GM23338 (cell line): ENCODE results near the gene SDF2L1.

ENCODE experiments used
- EZH2 ChIP-seq: fragments of 200-600 bp; sonication (generic); IDR thresholded peaks from one replicate; pipeline ENCODE4 v1.8.0; 2017; ENCODE audit warnings: antibody characterized with exemption, mild to moderate bottlenecking, low read depth; ENCODE audit not compliant: unreplicated experiment
- POLR2AphosphoS5 ChIP-seq: IDR thresholded peaks from 2 replicates; pipeline ENCODE4 v1.6.1; 2016; ENCODE audit warnings: antibody characterized with exemption, low read depth

DNA sequence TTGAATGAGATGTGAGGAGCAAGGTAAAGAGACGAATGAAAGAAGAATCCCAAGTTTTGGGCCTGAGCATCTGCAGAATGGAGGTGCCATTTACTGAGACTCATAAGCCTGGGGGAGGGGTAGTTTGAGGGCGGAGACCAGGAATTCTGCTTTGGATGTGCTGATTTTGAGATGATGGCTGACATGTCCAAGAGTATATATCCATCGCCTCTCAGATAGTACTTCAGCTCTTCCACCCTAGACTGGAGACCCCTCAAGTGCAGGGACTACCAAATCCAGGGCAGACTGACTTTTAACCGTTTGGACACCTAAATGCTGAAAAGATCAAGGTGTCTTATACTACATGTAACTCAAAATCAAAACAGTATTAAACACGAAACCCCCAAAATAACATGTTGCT is 1.3 kb upstream of the SDF2L1 start:
- TF ChIP-seq EZH2 (no peak), POLR2AphosphoS5 (no peak)
